Testis (tissue), 2 donors: Measurements from ENCODE around the gene ASB13.

Source experiments
- POLR2A ChIP-seq: fragments of 450-650 bp; IDR thresholded peaks from one replicate; pipeline ENCODE4 v1.6.1; 2017; ENCODE audit warnings: antibody characterized with exemption, mild to moderate bottlenecking, moderate library complexity
- TF ChIP-seq, protein P1 (sequence below), 3 experiments: fragments of 450-650 bp in 2 of 3; fragments of 200-600 bp in 1 of 3; sonication (generic) in 1 of 3; IDR thresholded peaks; one replicate each; pipeline ENCODE4 v1.5.1; 2016 to 2019; ENCODE audit warnings: antibody characterized with exemption in 3 of 3, mild to moderate bottlenecking in 2 of 3, moderate library complexity in 1 of 3

DNA sequence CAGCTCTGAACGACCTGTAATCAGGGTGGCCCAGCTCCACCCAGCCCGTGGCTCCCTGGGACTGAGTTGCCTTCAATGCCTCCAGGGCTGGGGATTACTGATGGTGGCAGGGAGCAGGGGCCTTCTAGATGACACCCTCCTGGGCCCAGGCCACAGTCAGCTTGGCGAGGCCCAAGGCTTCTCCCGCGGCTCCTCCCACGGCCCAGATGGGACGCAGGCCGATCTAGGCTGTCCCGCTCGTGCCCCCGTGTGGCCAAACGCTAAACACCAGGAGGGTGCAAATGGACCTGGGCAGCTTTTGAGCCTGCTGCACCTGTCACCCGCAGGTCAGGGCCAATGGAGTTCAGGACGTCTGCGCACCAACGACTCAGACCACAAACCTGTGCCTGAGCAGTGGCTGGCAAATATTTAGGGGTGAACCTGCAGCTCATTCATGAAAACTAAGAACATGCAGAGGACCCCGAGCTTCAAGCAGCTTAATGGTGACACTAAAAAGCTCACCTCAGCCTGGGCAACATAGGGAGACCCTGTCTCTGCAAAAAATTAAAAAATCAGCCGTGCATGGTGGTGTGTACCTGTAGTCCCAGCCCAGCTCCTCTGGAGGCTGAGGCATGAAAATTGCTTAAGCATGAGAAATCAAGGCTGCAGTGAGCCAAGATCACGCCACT, 43.2 kb downstream of the ASB13 start:
- TF ChIP-seq, protein P1, sequence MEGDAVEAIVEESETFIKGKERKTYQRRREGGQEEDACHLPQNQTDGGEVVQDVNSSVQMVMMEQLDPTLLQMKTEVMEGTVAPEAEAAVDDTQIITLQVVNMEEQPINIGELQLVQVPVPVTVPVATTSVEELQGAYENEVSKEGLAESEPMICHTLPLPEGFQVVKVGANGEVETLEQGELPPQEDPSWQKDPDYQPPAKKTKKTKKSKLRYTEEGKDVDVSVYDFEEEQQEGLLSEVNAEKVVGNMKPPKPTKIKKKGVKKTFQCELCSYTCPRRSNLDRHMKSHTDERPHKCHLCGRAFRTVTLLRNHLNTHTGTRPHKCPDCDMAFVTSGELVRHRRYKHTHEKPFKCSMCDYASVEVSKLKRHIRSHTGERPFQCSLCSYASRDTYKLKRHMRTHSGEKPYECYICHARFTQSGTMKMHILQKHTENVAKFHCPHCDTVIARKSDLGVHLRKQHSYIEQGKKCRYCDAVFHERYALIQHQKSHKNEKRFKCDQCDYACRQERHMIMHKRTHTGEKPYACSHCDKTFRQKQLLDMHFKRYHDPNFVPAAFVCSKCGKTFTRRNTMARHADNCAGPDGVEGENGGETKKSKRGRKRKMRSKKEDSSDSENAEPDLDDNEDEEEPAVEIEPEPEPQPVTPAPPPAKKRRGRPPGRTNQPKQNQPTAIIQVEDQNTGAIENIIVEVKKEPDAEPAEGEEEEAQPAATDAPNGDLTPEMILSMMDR (IDR thresholded peaks at IDR 0.05), result peak; percentile 75 to 85 (median 82)
- no peak for TF ChIP-seq POLR2A
